GM12865 (cell line): ENCODE data around the gene NCMAP.

Experiments used
- DNase-seq: peaks from one replicate; pipeline ENCODE4 v3.0.0; 2010; ENCODE audit warnings: low read depth
- H3K4me3 ChIP-seq: 2 replicates; pipeline ENCODE4 v1.5.1; 2011; ENCODE audit warnings: mild to moderate bottlenecking, low read depth, low read length, control low read depth
- TF ChIP-seq, protein P1 (sequence below): IDR thresholded peaks from 2 replicates; pipeline ENCODE4 v1.5.1; 2011; ENCODE audit warnings: low read length, control low read depth, low read depth, inconsistent platforms; ENCODE audit not compliant: insufficient read depth; ENCODE audit errors: missing control alignments

NCMAP gene

DNA sequence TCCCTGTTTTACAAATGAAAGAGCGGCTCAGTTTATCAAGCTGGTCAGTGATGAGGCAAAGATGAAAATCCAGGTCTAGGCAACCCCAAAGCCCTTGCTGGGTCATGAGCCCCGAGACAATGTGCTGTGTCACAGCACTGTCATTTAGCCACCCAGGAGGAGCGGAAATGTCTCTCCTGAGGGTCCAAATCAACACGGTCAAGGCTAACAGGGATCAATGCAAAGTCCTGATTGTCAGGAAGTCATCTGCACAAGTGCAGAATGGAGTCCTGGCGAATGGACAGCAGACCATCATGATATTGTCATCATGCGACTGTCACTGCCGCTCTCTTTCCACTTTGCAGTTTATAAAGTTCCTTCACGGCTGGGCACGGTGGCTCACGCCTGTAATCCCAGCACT lies 30.2 kb downstream of the NCMAP start:
- no peak for DNase-seq
- TF ChIP-seq, protein P1, sequence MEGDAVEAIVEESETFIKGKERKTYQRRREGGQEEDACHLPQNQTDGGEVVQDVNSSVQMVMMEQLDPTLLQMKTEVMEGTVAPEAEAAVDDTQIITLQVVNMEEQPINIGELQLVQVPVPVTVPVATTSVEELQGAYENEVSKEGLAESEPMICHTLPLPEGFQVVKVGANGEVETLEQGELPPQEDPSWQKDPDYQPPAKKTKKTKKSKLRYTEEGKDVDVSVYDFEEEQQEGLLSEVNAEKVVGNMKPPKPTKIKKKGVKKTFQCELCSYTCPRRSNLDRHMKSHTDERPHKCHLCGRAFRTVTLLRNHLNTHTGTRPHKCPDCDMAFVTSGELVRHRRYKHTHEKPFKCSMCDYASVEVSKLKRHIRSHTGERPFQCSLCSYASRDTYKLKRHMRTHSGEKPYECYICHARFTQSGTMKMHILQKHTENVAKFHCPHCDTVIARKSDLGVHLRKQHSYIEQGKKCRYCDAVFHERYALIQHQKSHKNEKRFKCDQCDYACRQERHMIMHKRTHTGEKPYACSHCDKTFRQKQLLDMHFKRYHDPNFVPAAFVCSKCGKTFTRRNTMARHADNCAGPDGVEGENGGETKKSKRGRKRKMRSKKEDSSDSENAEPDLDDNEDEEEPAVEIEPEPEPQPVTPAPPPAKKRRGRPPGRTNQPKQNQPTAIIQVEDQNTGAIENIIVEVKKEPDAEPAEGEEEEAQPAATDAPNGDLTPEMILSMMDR = no peak
- H3K4me3 ChIP-seq = no peak overlapping the region

GRCh38 chr1:24586970-24587820 lies 31.3 kb downstream of the NCMAP start:
- TF ChIP-seq, protein P1 = peak; percentile 86
- peak; percentile 72 for DNase-seq
- no peak overlapping the region for H3K4me3 ChIP-seq

DNA sequence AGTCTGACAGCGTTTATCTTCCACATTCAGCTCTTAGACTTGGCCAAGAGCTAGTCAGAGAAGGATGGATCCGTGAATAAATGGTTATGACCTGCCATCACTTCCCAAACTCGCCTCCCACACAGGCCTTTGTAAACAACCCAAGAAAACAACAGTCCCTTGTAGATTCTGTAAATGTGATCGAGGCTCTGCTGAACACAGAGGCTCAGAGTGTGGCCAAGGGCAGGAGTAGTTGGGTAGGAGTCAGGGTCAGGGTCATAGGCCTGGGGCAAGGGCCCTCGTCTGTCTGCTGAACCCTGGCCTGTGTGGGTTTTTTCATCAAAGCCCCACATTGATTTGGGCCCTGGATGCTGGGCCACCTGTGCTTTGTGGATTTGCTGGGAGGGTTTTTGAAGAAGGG lies 32.7 kb downstream of the NCMAP start:
- TF ChIP-seq, protein P1 = no peak
- no peak for DNase-seq
- H3K4me3 ChIP-seq = no peak overlapping the region

DNA sequence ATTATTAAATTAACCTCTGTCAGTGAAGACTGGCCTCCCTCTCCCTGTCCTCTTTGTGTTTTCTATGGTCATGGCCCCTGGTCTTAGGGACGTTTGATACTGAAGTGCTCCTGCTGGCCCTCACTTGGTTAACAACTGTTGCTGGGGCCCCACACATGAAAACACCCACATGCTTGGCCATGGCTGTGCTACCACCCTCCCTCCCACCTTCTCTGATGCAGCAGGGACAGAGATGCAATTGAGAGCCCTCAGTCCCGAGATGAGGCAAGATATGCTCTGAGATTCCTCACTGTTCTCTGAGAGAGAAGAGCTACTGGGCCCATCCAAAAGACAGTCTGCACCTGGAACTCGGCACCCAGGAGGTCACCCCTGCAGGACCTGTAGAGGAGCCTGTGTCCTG lies 33.3 kb downstream of the NCMAP start:
- TF ChIP-seq, protein P1 = no peak
- DNase-seq = no peak
- H3K4me3 ChIP-seq = no peak overlapping the region

DNA sequence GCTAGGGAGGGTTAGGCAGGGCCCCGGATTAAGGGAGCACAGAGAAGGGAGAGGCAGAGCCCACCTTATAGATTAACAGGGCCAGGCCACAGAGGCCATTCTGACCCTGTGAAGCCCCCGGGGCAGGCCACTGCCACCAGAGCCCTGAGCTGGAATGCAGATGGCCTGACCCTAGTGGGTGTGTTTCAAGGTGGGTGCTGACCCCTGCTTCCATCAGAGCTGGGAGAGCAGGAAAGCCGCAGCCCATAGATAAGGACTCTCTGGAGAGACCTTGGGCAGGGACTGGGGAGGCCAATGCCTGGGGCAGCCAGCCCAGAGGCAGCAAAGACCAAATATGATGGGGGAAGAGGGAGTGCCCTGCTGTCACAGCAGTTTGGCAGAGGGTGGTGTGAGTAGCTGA lies 35.9 kb downstream of the NCMAP start:
- TF ChIP-seq, protein P1 = no peak
- no peak overlapping the region for H3K4me3 ChIP-seq
- no peak for DNase-seq

- TF ChIP-seq, protein P1 = no peak
- no peak for DNase-seq
- H3K4me3 ChIP-seq = no peak overlapping the region
Observed at GRCh38 chr1:24594328-24594598, 38.4 kb downstream of the NCMAP start.

DNA sequence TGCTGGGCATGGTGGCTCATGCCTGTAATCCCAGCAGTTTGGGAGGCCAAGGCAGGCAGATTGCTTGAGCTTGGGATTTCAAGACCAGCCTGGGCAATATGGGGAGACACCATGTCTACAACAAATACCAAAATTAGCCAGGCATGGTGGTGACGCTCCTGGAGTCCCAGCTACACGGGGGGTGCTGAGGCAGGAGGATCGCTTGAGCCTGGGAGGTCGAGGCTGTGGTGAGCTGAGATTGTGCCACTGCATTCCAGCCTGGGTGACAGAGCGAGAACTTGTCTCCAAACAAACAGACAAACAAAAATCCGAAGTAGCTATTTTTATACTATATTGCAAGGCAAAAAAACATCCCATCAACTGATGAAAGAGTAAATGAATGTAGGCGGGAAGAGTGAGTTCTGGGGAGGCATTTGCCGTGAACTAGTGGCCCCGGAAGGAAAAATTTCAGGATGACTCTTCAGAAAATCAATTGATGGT lies 40.6 kb downstream of the NCMAP start:
- H3K4me3 ChIP-seq = no peak overlapping the region
- DNase-seq = no peak
- TF ChIP-seq, protein P1 = no peak
